Tibial nerve (tissue), 3 donors: ENCODE results near the gene NUB1.

Source experiments
- CTCF ChIP-seq, 5 experiments: fragments of 200-600 bp in 3 of 5; fragments of 450-650 bp in 2 of 5; sonication (generic) in 3 of 5; IDR thresholded peaks; one replicate each; pipeline ENCODE4 v1.5.1; 2016 to 2019; ENCODE audit warnings: antibody characterized with exemption in 5 of 5, mild to moderate bottlenecking in 3 of 5, moderate library complexity in 2 of 5
- POLR2A ChIP-seq, 2 donors: fragments of 450-650 bp; IDR thresholded peaks; one replicate each; pipeline ENCODE4 v1.6.1; 2017; ENCODE audit warnings: antibody characterized with exemption in 2 of 2, mild to moderate bottlenecking in 2 of 2, moderate library complexity in 2 of 2

DNA sequence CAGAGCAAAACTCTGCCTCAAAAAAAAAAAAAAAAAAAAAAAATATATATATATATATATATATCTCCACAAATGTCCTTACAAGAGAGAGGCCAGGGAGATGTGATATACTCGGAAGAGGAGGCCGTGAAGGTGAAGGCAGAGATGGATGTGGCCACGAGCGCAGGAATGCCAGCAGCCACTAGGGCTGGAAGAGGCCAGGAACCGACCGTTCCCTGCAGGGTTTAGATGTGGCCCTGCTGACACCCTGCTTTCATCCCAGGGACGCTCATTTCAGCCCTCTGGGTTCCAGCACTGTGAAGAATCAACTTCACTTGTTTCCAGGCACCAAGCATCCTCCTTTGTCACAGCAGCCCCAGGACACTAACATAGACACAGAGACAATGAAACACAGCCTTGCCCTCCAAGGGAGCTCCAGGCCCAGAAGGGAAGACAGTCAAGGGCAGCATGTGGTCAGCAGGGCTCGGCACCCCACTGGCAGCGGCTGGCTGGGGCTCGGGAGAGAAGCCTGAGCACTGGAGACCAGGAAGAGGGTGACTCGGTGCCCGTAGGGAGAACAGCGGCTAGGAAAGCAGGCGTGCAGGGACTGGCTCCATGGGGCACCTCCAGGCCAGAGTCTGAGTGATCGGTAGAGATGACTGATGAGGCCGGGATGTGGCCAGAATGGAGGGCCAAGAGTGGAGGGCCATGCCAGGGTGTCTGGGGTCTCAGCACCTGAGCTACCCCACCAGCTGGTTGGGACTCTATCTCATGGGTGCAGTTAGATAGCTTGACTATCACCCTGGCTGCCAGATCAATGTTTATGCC lies 60.6 kb downstream of the NUB1 start:
- TF ChIP-seq POLR2A (IDR thresholded peaks at IDR 0.05) = no peak
- no peak for TF ChIP-seq CTCF (IDR thresholded peaks at IDR 0.05)
